ENCODE data around the gene TCFL5. TPM values are rescaled to one million over a fixed set of nuclear protein-coding genes. Genes with fewer than 3 reads are reported as not detected.

TCFL5 gene
- total RNA-seq, 1 experiment from 2014 or later: 12.8 TPM

DNA sequence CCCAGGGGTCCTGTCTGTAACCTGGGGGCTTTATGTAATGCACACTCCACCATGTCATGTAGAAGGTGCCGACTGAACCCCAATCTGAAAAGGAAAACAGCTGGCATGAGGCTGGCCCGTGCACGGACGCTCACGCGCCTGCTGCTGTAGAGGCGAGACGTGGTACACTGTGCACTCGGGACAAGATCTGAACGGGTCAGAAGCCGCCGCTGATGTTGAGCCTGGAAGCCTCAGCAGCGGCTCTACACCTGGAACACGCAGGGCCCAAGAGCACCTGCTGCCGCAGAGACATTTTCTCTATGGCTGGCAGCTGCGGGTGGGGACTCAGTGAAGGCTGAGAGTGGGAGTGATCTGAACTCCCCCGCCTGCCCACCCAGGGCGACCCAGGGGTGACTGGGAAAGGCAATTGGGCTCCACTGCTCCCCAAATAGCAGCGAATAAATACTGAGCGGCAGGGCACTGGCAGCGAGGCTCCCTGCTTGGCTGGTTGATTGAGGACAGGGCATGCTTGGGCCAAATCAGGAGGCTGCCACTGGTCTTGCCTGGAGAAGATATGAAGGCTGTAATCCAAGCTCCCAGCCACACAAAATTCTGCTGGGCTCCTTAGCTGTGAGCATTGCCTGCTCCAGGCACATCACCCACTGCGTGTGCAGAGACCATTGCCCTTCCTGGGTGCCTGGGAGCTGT is 59.5 kb downstream of the TCFL5 start:
- H3K9me3 ChIP-seq (replicated peaks): no peaks in the 10 kb centered on the region
- no peak overlapping the region for H3K4me3 ChIP-seq
- no peak for DNase-seq (ENCODE audit: low read depth in 1 of 2, low spot score in 2 of 2)
- no peak overlapping the region for H3K27ac ChIP-seq
- no peaks in the 10 kb centered on the region for H3K27me3 ChIP-seq (replicated peaks)
- peaks cover 68% of the 10 kb centered on the region for H3K36me3 ChIP-seq
- H3K4me1 ChIP-seq (replicated peaks): peaks cover 17% of the 10 kb centered on the region

DNA sequence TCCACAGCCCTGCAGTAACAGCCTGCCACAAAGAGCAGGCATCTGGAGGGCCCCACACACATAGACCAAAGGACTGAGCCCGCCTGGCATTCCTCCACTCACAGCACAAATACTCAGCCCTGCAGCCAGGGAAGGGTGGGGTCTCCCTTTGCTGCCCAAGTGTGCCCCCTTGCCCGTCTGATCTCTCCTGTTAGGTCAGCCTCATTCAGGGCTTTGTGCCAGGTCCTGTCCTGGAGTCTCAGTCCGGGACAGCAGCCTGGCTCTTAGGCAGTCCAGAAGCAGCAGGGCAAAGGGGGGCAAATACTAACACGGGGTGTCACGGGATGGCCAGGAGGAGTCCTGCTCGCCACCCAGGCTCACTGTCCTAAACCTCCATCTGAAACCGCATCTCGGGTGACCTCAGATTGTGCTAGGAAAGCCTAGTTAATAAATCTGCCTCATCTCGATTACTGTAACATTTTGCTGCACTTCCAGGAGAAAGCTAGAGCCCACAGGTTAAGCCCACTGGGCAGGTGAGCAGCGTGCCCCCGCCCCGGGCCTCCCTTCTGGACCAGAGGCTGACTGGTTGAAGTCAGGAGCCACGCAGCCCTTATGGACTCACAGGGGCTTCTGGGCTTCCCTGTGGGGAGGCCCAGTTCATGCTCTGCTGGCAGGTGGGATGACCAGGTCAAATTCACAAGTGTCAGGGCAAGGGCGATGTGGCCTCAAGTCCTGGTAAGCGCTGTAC is 60.2 kb downstream of the TCFL5 start:
- Histone ChIP-seq H3K4me1 (replicated peaks) (peaks cover 17% of the 10 kb centered on the region), H3K9me3 (replicated peaks) (no peaks in the 10 kb centered on the region), H3K27ac (no peak overlapping the region), H3K36me3 (peaks cover 62% of the 10 kb centered on the region), H3K4me3 (no peak overlapping the region), H3K27me3 (replicated peaks) (no peaks in the 10 kb centered on the region)
- no peak for DNase-seq (ENCODE audit: low read depth in 1 of 2, low spot score in 2 of 2)

DNA sequence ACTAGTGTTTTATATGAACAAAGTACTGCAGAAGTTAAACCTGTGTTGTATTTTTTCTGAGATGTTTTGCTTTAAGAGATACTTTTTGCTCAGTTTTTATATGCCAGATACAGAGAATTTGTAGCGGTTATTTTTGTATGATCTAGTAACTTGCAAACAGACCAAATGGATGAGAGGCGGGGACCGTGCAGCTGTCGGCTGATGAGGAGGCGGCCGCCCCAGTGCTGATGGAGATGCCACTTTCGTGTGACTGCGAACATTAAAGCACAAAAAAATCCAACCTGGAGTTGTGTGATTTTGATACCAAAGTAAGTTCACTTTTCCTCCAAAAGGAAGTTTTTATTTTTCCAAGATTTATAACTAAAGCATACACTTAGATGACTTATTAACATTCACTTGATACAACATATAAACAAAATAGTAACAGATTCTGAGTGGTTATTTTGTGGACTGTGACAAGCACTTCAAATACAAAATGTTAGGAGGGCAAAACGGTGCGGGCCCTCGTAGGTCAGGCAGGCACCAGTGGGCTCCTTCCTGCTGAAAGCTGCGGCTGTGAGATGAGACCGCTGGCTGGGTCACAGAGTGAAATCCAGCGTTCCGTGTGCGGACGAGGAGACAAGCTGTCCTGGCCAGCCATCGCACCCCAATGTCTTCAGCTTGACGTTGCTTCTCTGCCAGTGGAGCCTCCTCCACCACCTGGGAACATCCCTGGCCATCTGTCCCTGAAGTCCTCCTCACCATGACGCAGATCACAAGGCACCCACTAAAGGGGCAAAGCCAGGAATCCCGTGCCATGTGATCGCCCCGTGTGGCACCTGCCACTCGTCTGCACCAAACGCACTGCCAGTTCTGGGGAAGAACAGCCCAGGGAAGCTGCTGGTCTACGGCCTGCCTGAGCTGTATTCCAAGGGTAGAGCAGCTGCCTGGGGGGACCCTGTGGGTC is 61.0 kb downstream of the TCFL5 start:
- Histone ChIP-seq H3K4me1 (replicated peaks) (peaks cover 8% of the 10 kb centered on the region), H3K27me3 (replicated peaks) (no peaks in the 10 kb centered on the region), H3K4me3 (no peak overlapping the region), H3K27ac (no peak overlapping the region), H3K9me3 (replicated peaks) (no peaks in the 10 kb centered on the region), H3K36me3 (peaks cover 54% of the 10 kb centered on the region)
- DNase-seq (ENCODE audit: low read depth in 1 of 2, low spot score in 2 of 2): no peak

DNA sequence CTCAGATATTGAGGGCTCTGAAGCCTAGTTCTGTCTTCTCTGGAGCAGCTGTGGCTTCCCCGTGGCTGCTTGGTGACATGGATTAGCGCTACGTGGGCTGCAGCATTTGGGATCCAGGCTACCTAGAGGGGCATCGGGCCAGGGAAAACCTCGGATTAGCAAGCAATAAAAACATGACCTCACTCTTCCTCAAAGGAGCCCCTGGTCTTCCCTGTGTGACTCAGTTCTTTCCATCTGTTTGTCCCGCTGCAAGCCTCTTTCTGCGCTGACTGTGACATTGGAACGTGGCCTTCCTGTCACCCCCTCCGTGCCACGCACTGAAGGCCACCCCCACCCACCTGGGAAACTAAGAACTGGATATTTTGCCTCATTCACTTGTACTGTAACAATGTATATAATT is 61.7 kb downstream of the TCFL5 start:
- Histone ChIP-seq H3K4me3 (no peak overlapping the region), H3K27me3 (replicated peaks) (no peaks in the 10 kb centered on the region), H3K9me3 (replicated peaks) (no peaks in the 10 kb centered on the region), H3K4me1 (replicated peaks) (peaks cover 9% of the 10 kb centered on the region), H3K36me3 (peaks cover 48% of the 10 kb centered on the region), H3K27ac (no peak overlapping the region)
- no peak for DNase-seq (ENCODE audit: low read depth in 1 of 2, low spot score in 2 of 2)

DNA sequence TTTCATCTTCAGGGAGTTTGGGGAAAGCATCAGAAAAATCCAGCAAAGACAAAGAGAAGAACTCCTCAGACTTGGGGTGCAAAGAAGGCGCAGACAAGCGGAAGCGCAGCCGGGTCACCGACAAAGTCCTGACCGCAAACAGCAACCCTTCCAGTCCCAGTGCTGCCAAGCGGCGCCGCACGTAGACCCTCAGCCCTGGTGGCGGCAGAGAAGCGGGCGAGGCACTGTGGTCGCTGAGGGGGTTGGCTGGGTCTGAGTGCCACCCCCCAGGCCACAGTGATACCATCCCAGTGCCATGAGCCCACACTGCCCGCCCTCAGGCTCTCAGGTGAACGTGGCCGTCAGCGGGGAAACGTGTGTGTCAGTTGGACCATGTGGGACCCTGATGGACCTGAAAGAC is 62.2 kb downstream of the TCFL5 start:
- DNase-seq (ENCODE audit: low read depth in 1 of 2, low spot score in 2 of 2): no peak
- Histone ChIP-seq H3K4me1 (replicated peaks) (peaks cover 13% of the 10 kb centered on the region), H3K27ac (no peak overlapping the region), H3K36me3 (peaks cover 46% of the 10 kb centered on the region), H3K4me3 (no peak overlapping the region), H3K9me3 (replicated peaks) (no peaks in the 10 kb centered on the region), H3K27me3 (replicated peaks) (no peaks in the 10 kb centered on the region)

DNA sequence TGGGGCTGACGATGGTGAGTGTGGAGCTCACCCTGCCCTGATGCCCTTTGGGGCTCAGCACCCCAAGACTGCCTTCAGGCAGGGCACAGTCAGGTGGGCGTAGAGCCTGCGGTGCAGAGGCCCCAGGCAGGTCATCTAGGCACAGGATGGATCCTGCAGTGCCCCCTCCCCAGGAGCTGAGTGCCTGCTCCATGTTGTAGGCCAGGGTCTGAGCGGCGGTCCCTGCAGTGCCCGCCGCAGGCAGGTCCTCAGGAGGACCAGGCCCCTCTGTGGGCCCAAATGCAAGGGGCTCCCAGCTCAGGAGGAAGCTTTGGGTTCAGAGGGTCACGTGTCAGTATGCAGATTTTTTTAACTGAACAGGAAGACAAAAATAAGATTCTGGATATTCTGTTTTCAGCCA is 62.6 kb downstream of the TCFL5 start:
- Histone ChIP-seq H3K9me3 (replicated peaks) (no peaks in the 10 kb centered on the region), H3K4me1 (replicated peaks) (peaks cover 14% of the 10 kb centered on the region), H3K27ac (no peak overlapping the region), H3K27me3 (replicated peaks) (no peaks in the 10 kb centered on the region), H3K36me3 (peaks cover 46% of the 10 kb centered on the region), H3K4me3 (no peak overlapping the region)
- no peak for DNase-seq (ENCODE audit: low read depth in 1 of 2, low spot score in 2 of 2)

DNA sequence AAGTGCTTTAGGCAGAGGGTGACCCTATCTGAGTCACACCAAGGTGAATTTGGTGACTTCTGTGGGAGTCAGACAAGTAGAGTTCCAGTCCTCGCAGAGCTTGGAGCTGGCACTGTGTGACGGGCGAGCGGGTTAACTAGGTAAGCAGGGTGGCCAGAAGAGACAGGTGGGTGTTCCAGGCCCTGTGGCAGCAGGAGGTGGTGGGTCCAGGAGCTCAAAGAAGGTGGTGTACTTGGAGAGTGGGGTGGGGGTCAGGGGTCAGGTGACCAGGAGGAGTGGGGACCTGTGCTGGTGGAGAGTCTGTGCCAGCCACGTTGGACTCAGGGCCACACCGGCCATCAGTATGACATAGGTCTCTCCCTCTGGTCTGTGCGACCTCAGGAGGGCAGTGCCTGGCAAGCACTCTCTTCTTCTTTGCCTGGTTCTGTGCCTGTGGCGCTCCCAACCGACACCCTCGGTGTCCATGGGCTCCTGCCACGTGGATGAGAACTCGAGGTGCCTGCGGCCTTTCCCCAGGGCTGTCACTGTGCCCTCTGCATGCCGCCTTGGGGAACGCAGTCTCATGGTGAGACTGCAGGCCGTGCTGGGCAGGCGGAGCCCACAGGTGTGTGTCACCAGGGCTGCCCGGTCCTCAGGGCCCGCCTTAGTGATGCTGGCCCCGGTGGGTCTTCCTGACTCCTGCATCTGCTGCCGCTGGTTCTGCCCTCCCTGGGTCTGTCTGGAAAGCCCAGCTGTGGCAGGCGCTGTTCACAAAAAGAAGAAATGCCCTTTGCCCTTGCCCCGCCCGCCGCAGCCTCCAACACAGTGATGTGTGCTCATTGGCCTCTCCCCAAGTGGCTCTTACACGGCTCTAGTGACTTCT is 63.7 kb downstream of the TCFL5 start:
- no peak for DNase-seq (ENCODE audit: low read depth in 1 of 2, low spot score in 2 of 2)
- H3K36me3 ChIP-seq: peaks cover 46% of the 10 kb centered on the region
- no peaks in the 10 kb centered on the region for H3K9me3 ChIP-seq (replicated peaks)
- no peak overlapping the region for H3K27ac ChIP-seq
- H3K27me3 ChIP-seq (replicated peaks): no peaks in the 10 kb centered on the region
- H3K4me3 ChIP-seq: no peak overlapping the region
- H3K4me1 ChIP-seq (replicated peaks): peaks cover 22% of the 10 kb centered on the region

DNA sequence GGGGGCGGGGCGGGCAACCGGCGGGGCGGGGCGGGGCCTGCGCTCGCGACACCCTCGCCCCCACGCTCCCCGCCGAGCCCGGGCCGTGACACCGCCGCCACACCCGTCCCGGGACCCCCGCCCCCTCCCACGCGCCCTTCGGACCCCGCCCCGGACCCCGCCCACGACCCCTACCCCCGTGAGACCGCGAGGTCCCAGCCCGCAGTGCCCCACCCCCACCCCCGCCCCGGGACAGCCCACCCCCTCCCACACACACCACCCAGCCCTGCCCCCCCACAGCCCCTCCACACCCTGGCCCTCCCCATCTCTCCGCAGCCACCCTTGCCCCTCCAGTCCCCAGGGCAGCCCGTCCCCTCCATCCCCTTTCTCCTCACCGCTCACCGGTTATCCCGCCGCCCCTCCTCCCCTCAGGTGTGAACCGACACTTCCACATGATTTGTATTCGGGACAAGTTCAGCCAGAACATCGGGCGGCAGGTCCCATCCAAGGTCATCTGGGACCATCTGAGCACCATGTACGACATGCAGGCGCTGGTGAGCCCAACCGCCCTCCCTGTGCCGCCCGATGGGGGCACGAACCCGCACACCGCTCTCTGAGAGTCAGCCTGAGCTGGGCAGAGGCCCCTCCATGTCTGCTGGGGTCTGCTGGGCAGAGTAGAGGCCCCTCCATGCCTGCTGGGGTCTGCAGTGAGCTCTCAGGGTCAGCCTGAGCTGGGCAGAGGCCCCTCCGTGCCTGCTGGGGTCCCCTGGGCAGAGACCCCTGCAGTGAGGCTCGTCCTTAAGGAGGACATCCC is 64.7 kb downstream of the TCFL5 start:
- Histone ChIP-seq H3K4me1 (replicated peaks) (peaks cover 31% of the 10 kb centered on the region), H3K27ac (no peak overlapping the region), H3K4me3 (peak overlapping the region; percentile 81), H3K36me3 (peaks cover 46% of the 10 kb centered on the region), H3K9me3 (replicated peaks) (no peaks in the 10 kb centered on the region), H3K27me3 (replicated peaks) (no peaks in the 10 kb centered on the region)
- DNase-seq (ENCODE audit: low read depth in 1 of 2, low spot score in 2 of 2): no peak

DNA sequence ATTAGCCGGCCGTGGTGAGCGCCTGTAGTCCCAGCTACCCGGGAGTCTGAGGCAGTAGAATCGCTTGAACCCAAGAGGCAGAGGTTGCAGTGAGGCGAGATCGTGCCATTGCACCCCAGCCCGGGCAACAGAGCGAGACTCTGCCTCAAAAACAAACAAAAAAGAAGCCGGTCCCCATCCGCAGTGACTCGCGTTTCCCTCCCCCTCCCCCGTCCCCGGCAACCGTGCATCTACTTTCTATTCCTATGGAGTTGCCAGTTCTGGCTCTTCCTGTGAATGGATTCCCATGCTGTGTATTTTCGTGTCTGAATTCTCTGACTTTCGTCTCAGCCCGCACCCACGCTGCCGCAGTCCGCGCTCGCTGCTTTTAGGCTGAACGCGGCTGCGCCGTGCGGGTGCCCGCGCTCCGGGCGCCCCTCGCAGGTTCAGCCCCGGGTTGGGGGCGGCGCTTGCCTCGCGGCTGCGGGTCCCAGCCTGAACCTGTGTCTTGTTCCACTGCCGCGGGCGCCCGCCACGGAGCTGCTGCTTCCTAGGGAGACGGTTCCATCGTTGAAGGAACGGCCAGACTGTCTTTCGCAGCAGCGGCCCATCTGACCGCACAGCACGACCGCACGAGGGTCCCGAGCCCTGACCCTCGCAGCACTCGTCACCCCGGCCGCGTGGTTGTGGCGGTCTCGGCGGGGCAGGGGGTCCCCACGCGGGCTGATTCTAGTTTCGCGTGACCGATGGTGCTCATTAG is 66.4 kb downstream of the TCFL5 start:
- peak; percentile 66 to 75 for DNase-seq (ENCODE audit: low read depth in 1 of 2, low spot score in 2 of 2)
- H3K27ac ChIP-seq: peak overlapping the region; percentile 17; the same call in 1 of the 2 replicates
- no peaks in the 10 kb centered on the region; the same call in 1 of the 2 replicates for H3K27me3 ChIP-seq (replicated peaks)
- H3K9me3 ChIP-seq (replicated peaks): no peaks in the 10 kb centered on the region
- peaks cover 32% of the 10 kb centered on the region for H3K36me3 ChIP-seq
- H3K4me1 ChIP-seq (replicated peaks): peaks cover 39% of the 10 kb centered on the region
- H3K4me3 ChIP-seq: peak overlapping the region; percentile 81

DNA sequence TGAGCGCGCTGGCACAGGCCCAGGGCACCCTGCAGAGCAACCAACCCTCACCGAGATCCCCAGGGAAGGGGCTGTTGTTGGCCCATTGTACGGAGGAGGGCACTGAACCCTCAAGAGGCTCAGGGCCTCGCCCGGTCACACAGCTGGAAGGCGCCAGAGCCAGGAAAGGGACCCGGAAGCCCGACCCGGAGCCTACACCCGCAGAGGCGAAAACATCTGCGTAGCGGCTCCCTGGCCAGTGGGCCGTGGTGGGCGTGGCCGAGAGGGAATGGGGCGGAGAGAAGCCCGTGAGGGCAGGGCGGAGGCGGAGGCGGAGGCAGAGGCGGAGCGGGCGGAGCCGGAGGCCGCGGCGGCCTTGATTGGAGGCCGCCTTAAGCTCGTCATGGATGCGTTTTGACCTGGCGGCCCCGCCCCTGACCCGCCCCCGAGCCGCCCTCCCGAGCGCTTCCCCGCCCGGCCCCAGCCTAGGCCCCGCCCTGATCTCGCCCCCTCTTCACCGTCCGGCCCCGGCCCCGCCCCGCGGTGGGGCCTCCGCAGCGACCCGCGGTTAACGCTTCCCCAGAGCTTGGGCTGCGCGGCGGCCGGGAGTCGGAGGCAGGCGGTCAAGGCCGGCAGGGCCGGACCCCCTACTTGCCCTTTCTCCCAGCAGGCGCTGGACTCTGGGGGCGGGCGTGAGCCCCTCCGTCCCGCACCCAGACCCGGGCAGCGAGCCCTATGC is 67.5 kb downstream of the TCFL5 start:
- Histone ChIP-seq H3K9me3 (replicated peaks) (no peaks in the 10 kb centered on the region), H3K27ac (peak overlapping the region; percentile 17; the same call in 1 of the 2 replicates), H3K36me3 (peaks cover 22% of the 10 kb centered on the region), H3K4me1 (replicated peaks) (peaks cover 39% of the 10 kb centered on the region), H3K4me3 (peak overlapping the region; percentile 81), H3K27me3 (replicated peaks) (no peaks in the 10 kb centered on the region; the same call in 1 of the 2 replicates)
- peak; percentile 95 to 96 for DNase-seq (ENCODE audit: low read depth in 1 of 2, low spot score in 2 of 2)

DNA sequence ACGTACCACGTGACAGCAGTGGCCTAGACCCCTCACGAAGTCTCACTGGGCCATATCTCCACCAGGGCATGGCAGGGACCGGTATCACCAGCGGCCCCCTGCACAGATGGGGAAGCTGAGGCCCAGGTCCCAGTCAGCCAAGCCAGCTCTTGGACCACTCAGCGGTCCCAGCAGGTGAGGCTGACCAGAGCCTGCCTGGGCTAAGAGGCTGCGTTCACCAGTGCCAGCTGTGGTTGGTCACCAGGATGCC is 67.9 kb downstream of the TCFL5 start:
- Histone ChIP-seq H3K27me3 (replicated peaks) (peaks cover 2% of the 10 kb centered on the region), H3K27ac (no peak overlapping the region), H3K36me3 (peaks cover 17% of the 10 kb centered on the region), H3K4me1 (replicated peaks) (peaks cover 39% of the 10 kb centered on the region), H3K9me3 (replicated peaks) (no peaks in the 10 kb centered on the region), H3K4me3 (peak overlapping the region; percentile 21)
- DNase-seq (ENCODE audit: low read depth in 1 of 2, low spot score in 2 of 2): no peak
